CD4-positive, alpha-beta T cell treated with Interferon gamma for 1 hour (primary cell): ENCODE data around the gene RBM5.

Source experiments
- DNase-seq: peaks from one replicate; pipeline ENCODE4 v3.0.0-alpha.2; 2020

Gene RBM5

GRCh38 chr3:50139308-50139707 is 50.6 kb downstream of the RBM5 start:
- no peak for DNase-seq

GRCh38 chr3:50139718-50140423 is 51.2 kb downstream of the RBM5 start:
- no peak for DNase-seq

- DNase-seq = no peak
Observed at GRCh38 chr3:50140990-50141389, 52.3 kb downstream of the RBM5 start.

GRCh38 chr3:50146316-50146901 is 57.7 kb downstream of the RBM5 start:
- DNase-seq = no peak

- DNase-seq = no peak
Observed at GRCh38 chr3:50147016-50147415, 58.3 kb downstream of the RBM5 start.

GRCh38 chr3:50147447-50147846 is 58.7 kb downstream of the RBM5 start:
- no peak for DNase-seq

- DNase-seq = no peak
Observed at GRCh38 chr3:50147861-50148260, 59.1 kb downstream of the RBM5 start.

GRCh38 chr3:50150404-50150750 is 61.7 kb downstream of the RBM5 start:
- no peak for DNase-seq

- no peak for DNase-seq
Observed at GRCh38 chr3:50150863-50151686, 62.4 kb downstream of the RBM5 start.

- DNase-seq = no peak
Observed at GRCh38 chr3:50151728-50152127, 63.0 kb downstream of the RBM5 start.

GRCh38 chr3:50153782-50154475 is 65.2 kb downstream of the RBM5 start:
- no peak for DNase-seq

GRCh38 chr3:50154476-50154839 is 65.7 kb downstream of the RBM5 start:
- DNase-seq = no peak

- peak; percentile 72 for DNase-seq
Observed at GRCh38 chr3:50154840-50155490, 66.2 kb downstream of the RBM5 start, which contains the start of gene SEMA3F. Gene SEMA3F (plus strand): TSS chr3:50155324. CDS start chr3:50159623, 4,299 bp downstream.

GRCh38 chr3:50155491-50155878 is 66.8 kb downstream of the RBM5 start:
- DNase-seq = no peak

- DNase-seq = no peak
Observed at GRCh38 chr3:50155891-50156290, 67.2 kb downstream of the RBM5 start.

GRCh38 chr3:50156549-50157493 is 68.1 kb downstream of the RBM5 start:
- no peak for DNase-seq

GRCh38 chr3:50157827-50158529 is 69.3 kb downstream of the RBM5 start:
- no peak for DNase-seq

- no peak for DNase-seq
Observed at GRCh38 chr3:50158530-50159146, 69.9 kb downstream of the RBM5 start.

GRCh38 chr3:50160561-50160983 is 71.9 kb downstream of the RBM5 start:
- DNase-seq = no peak

GRCh38 chr3:50161320-50161719 is 72.6 kb downstream of the RBM5 start:
- no peak for DNase-seq
